D721Med (cell line): ENCODE measurements around the gene PRPF18.

ENCODE experiments used
- DNase-seq: peaks from one replicate; pipeline ENCODE4 v3.0.0; 2011; ENCODE audit warnings: low spot score; ENCODE audit not compliant: insufficient read length
- FAIRE-seq: peaks from 2 replicates; lab custom pipeline; 2011; peaks lifted over from hg19 to GRCh38; lab: Jason Lieb, UNC
- CTCF ChIP-seq: IDR thresholded peaks from 2 replicates; pipeline ENCODE4 v1.5.1; 2012; ENCODE audit warnings: mild to moderate bottlenecking, control low read depth; ENCODE audit not compliant: insufficient read depth; ENCODE audit errors: missing control alignments

PRPF18 gene

GRCh38 chr10:13674645-13675588, 88.2 kb downstream of the PRPF18 start:
- FAIRE-seq (no peak), DNase-seq (no peak)
- no peak for TF ChIP-seq CTCF

GRCh38 chr10:13678101-13678843, 91.5 kb downstream of the PRPF18 start:
- FAIRE-seq (no peak), DNase-seq (no peak)
- no peak for TF ChIP-seq CTCF
